Midbrain (tissue), 1 donor: ENCODE data around the gene LDB1.

Experiments
- DNase-seq: peaks from one replicate; lab custom pipeline; 2025; lab: John Stamatoyannopoulos, UW

Gene LDB1, protein sequence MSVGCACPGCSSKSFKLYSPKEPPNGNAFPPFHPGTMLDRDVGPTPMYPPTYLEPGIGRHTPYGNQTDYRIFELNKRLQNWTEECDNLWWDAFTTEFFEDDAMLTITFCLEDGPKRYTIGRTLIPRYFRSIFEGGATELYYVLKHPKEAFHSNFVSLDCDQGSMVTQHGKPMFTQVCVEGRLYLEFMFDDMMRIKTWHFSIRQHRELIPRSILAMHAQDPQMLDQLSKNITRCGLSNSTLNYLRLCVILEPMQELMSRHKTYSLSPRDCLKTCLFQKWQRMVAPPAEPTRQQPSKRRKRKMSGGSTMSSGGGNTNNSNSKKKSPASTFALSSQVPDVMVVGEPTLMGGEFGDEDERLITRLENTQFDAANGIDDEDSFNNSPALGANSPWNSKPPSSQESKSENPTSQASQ

DNA sequence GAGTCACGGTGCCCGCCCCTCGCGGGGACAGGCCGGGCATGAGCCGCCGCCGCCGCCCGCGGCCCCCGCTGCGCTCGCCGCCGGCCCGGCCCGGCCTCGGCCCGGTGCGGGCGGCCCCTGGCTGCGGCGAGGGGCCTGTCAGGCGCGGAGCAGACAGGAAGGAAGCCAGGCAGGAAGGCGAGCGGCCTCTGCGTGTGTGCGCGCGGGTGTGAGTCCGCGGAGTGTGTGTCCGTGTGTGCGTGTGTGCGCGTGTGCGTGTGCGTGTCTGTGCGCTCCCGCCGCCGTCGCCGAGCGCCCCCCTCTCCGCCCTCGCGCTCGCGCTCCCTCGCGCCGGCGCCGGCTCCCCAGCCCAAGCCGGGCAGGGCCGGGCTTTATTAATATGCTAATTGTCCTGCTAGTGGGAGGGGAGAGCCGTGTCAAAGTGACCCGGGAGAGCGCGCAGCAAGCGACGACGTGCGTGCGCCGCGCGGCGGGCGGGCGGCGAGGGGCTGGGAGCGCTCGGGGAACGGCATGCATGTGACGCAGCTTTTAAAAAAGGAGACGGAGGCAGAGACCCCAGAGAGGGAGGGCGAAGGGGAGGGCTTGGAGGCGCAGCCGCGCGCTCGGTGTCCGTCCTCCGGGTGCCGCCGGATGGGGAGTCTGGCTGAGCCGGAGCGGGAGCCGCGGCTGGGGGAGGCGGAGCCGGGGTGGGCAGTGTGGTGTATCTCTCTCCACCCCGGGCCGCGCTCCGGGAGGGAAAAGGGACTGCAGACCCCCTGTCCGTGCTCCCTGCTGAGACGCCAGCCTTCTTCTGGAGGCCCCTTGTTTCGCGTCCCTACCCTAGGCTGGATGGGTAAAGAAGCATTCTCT is at the start of gene LDB1:
LDB1 (minus strand) TSS at position 227 of the 849 bp plus-strand sequence. CDS start 258 bp downstream, outside the sequence.
- peak; percentile 88 for DNase-seq

DNA sequence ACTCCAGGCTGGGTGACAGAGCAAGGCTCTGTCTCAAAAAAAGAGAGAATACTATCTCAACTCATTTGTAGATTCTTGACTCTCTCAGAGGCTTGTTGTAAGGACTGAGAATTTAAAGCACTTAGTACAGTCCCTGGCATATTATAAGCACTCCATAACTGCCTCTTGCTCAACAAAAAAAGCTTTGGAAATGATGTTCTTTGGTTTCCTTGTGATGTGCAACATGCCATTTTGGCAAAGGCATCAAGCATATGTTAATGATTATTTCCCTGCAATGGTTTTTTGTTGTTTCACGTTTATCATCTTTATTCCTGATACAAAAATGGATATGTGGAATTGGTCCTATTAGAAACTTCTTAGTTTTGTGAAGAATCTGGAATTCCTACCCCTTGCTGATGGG is 47.7 kb upstream of the LDB1 start:
- DNase-seq: no peak

DNA sequence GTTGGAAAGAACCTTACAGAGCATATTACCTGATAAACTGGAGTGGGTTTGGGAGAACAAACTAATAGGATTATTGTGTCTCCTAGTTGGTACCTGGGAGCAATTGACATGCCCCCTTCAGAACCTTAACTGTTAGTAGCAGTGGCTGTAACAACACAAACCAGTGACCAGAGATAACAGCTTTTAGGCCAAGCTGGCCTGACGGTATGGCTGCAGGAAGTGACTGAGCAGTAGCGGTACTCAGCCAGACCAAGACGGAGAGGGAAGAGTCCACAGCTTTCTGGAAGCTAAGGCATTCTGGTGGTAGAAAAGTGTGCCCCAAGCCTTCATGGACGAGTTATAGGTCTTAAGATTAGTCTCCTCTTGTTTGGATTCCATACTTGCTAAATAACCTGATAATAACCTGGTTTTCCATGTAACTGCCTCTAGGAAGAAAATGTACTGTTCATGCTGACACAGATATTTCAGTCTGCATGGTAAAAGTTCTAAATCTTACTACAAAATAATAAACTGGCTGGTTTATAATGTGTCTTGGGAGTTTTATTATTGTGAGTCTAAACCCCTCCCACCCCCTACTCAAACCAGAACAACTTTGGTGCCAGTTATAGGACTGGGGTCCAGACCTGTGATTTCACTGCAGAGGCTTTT is 43.3 kb upstream of the LDB1 start:
- DNase-seq: no peak

DNA sequence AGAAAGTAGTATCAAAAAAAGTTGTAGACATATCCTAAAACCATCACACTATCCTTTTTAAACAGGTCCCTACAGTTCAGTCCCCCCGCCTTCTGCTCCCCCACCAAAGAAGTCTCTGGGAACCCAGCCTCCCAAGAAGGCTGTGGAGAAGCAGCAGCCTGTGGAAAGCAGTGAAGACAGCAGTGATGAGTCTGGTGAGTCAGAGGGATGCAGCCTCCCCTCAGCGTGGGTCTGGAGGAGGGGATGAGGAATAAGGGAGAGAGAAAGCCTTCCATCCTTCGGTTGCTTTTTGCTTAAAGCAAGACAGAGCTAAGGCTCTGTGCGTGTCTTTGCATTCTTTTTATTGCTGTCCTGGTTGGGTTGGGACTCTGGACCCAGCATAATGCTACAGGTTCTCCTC is 39.7 kb upstream of the LDB1 start:
- DNase-seq: no peak

DNA sequence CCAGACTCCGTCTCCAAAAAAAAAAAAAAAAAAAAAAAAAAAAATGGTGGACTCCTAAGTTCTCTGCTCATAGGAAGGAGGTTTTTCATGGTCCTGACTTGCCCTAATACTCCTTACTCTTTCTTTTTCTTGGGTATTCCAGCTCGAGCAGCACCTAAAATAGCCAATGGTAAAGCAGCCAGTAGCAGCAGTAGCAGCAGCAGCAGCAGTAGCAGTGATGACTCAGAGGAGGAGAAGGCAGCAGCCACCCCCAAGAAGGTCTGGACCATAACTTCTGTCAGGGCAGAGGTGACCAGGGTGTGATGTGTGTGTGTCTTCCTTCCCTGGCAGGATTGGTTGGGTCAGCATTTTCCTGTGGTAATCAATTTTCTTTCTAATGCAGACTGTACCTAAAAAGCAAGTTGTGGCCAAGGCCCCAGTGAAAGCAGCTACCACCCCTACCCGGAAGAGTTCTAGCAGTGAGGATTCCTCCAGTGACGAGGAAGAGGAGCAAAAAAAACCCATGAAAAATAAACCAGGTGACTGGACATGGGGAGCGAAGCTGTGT is 39.0 kb upstream of the LDB1 start:
- no peak for DNase-seq

DNA sequence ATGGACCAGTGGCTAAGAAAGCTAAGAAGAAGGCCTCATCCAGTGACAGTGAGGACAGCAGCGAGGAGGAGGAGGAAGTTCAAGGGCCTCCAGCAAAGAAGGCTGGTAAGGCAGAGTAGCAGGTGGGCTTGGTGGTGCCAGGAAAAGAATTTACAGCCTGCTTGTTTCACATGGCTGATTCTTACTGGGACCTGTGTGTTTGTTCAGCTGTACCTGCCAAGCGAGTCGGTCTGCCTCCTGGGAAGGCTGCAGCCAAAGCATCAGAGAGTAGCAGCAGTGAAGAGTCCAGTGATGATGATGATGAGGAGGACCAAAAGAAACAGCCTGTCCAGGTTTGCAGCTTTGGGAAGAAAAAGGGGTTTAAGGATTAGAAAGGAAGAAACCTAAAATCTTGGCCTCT is 37.1 kb upstream of the LDB1 start:
- DNase-seq: no peak

DNA sequence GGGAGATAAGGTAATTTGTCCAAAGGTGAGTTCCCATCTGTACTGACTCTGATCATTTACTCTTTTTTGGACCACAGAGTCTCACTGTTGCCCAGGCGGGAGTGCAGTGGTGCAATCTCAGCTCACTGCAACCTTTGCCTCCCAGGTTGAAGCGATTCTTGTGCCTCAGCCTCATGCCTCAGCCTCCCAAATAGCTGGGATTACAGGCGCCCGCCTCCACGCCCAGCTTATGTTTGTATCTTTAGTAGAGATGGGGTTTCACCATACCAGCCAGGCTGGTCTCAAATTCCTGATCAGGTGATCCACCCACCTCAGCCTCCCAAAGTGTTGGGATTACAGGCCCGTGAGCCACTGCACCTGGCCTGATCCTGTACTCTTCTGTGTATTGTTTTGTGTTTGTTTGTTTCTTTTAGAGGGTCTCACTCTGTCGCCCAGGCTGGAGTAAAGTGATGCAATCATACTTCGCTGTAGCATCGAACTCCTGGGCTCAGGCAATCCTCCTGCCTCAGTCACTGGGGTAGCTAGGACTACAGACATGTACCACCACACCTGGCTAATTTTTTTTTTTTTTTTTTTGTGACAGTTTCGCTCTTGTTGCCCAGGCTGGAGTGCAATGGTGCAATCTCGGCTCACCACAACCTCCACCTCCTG is 34.4 kb upstream of the LDB1 start:
- DNase-seq: no peak

DNA sequence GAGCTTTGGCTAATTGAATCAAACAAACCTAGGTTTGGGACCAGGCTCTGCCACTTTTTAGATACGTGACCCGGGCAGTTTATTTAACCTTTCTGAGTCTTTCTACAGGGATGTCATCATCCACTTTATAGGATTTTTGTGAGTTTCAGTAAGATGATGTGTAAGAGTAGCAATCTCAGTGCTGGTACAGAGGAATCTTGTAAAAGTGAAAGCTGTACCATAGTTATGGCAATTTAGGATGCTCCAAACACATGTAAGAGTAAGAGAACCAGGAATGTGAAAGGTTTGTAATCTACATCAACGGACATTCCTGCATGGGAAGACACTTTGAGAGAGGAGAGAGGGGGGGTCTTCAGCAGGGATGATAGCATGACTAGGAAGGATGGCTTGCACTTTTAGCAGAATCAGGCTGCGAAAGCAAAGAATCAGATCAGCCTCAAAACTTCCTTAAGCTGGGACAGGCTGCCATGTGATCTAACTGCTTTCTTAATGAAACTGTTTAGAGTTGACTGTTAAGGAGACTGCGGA is 33.0 kb upstream of the LDB1 start:
- no peak for DNase-seq

DNA sequence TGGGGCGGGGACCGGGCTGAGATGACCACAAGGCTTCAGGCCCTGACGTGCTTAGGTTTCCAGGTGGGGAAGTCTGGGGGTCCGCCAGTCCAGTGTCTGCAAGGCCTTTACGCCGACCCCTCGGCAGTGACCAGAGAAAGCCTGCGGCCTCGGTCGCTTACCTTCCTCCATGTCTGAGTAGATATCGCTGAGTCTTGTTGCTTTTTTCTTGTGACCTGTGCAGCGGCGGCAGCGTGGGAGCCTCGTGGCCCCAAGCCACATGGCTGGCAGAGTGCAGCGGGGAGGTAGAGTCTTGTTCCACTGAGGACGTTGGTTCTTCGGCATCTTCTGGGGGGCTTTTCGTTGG is 32.4 kb upstream of the LDB1 start:
- DNase-seq: no peak

DNA sequence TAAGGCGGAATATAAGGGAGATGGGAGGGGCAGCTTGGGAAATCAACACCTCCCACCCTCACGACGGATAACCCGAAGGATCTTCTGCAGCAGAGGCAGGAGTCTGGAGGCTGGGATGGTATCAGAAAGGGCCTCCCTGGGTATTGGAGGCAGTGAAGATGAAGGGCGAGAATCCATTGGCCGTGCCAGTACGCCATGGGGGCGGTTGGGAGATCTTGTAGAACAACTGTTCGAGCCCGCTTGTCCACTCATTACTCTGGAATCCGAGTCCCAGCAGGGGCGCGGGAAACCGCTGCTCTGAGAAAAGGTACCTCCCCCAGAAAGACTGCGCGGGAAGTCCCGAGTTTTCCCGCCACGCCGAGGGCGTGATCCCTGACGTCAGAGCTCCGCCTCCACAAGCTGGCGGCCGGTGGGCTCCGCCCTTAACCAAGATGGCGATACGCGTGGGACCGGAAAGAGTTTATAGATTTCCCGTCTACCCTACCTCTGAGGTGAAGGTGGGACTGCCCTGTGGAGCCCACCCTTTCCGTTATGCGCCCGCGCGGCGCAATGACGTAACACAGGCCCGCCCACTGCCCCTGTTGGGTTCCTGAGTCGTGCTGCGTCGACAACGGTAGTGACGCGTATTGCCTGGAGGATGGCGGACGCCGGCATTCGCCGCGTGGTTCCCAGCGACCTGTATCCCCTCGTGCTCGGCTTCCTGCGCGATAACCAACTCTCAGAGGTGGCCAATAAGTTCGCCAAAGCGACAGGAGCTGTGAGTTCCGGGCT is 31.8 kb upstream of the LDB1 start, which contains the start of gene NOLC1:
NOLC1 (plus strand) TSS at position 616 of the 771 bp plus-strand sequence; CDS start at position 638, 22 bp downstream.
- peak; percentile 96 for DNase-seq

DNA sequence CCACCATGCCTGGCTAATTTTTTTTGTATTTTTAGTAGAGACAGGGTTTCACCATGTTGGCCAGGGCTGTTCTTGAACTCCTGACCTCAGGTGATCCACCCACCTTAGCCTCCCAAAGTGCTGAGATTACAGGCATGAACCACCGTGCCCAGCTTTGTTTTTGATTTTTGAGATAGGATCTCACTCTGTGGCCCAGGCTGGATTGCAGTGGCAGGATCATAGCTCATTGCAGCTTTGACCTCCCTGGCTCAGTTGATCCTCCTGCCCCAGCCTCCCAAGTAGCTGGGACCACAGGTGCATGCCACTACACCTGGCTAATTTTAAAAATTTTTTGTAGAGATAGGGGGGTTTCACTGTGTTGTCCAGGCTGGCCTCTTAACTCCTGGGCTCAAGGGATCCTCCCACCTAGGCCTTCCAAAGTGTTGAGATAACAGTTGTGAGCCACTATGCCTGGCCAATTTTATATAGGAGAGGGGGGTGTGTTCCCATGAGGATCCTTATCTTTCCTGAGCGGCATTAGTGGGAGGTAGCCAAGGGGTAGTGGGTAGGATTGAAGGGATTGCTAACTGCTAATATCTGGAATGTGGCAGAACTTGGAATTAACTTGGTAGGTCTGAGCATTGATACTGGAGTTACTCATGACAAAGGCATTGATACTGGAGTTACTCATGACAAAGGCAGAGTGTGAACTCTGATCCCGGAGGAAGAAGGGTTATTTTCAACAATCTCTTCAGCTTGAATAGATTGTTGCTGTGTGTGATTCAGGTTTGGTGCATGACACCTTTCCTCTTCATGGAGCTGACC is 31.0 kb upstream of the LDB1 start:
- no peak for DNase-seq

DNA sequence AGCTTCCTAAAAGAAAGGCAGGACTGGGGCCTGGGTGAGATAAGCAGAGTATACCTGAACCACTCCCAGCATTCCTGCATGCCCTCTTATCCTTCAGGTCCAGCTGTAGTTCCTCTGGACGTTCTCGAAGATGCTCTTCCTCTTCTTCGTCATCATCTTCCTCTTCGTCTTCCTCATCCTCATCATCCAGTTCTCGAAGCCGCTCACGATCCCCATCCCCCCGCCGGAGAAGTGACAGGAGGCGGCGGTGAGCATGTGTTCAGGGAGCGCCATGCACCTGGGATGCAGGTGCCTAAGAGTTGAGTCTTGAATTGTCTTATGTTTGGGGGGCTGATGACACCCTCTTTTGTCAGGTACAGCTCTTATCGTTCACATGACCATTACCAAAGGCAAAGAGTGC is 28.1 kb upstream of the LDB1 start:
- no peak for DNase-seq

DNA sequence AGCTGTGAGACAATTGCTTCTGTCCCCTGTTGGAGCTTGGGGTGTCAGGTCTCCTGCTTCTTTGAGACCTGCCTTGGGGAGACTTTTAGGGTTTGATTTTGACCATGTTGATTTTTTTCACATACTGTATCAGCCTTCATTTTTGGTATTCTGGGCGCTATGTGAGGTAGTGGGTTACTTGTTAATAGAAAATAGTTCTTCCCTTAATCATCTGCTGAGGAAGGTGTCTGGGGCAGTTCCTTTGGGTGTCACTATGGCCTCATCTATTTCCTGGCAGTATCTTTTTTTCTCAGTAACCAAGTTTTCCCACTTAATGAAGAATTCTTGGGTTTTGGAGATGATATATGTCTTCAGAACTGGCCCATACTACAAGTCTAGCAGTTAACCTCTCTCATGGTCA is 27.4 kb upstream of the LDB1 start:
- DNase-seq: no peak

DNA sequence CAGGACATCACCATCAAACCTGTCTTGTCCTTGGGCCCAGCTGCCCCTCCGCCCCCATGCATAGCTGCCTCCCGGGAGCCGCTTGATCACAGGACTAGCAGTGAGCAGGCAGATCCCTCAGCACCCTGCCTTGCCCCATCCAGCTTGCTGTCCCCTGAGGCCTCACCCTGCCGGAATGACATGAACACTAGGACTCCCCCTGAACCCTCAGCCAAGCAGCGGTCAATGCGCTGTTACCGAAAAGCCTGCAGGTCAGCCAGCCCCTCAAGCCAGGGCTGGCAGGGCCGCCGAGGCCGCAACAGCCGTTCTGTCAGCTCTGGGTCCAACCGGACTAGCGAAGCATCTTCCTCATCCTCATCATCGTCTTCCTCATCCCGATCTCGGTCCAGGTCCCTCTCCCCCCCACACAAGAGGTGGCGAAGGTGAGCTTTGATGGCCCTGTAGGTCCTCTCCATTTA is 26.8 kb upstream of the LDB1 start:
- DNase-seq: no peak

DNA sequence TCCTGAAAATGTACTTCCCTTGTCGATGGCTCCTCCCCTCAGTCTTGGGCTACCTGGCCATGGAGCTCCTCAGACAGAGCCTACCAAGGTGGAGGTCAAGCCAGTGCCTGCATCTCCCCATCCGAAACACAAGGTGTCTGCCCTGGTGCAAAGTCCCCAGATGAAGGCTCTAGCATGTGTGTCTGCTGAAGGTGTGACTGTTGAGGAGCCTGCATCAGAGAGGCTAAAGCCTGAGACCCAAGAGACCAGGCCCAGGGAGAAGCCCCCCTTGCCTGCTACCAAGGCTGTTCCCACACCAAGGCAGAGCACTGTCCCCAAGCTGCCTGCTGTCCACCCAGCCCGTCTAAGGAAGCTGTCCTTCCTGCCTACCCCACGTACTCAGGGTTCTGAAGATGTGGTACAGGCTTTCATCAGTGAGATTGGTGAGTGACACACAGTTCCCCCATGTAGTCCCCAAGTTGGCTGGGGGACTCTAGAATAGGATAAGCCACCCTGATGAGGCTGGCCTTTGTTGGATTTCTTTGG is 21.5 kb upstream of the LDB1 start:
- no peak for DNase-seq

DNA sequence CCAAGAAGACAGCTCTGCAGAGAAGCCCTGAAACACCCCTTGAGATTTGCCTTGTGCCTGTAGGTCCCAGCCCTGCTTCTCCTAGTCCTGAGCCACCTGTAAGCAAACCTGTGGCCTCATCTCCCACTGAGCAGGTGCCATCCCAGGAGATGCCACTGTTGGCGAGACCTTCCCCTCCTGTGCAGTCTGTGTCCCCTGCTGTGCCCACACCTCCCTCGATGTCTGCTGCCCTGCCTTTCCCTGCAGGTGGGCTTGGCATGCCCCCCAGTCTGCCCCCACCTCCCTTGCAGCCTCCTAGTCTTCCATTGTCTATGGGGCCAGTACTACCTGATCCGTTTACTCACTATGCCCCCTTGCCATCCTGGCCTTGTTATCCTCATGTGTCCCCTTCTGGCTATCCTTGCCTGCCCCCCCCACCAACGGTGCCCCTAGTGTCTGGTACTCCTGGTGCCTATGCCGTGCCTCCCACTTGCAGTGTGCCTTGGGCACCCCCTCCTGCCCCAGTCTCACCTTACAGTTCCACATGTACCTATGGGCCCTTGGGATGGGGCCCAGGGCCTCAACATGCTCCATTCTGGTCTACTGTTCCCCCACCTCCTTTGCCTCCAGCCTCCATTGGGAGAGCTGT is 20.9 kb upstream of the LDB1 start:
- DNase-seq: no peak

DNA sequence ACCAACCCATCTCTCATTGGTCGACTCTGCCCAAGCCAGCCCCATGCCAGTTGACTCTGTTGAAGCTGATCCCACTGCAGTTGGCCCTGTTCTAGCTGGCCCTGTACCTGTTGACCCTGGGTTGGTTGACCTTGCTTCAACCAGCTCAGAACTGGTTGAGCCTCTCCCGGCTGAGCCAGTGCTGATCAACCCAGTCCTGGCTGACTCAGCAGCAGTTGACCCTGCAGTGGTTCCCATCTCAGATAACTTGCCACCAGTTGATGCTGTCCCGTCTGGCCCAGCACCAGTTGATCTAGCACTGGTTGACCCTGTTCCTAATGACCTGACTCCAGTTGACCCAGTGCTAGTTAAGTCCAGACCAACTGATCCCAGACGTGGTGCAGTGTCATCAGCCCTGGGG is 20.1 kb upstream of the LDB1 start:
- no peak for DNase-seq

DNA sequence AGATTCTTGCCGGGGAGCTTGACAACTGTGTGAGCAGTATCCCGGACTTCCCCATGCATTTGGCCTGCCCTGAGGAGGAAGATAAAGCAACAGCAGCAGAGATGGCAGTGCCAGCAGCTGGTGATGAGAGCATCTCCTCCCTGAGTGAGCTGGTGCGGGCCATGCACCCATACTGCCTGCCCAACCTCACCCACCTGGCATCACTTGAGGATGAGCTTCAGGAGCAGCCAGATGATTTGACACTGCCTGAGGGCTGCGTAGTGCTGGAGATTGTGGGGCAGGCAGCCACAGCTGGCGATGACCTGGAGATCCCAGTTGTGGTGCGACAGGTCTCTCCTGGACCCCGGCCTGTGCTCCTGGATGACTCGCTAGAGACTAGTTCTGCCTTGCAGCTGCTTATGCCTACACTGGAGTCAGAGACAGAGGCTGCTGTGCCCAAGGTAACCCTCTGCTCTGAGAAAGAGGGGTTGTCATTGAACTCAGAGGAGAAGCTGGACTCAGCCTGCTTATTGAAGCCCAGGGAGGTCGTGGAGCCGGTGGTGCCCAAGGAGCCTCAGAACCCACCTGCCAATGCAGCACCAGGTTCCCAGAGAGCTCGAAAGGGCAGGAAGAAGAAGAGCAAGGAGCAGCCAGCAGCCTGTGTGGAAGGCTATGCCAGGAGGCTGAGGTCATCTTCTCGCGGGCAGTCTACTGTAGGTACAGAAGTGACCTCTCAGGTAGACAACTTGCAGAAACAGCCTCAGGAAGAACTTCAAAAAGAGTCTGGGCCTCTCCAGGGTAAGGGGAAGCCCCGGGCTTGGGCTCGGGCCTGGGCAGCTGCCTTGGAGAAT is 19.3 kb upstream of the LDB1 start:
- no peak for DNase-seq
